A549 (cell line): ENCODE results near the gene PIGV. TPM values are rescaled to one million over a fixed set of nuclear protein-coding genes. Genes with fewer than 3 reads are reported as not detected.

Experiments
- polyA plus RNA-seq, 4 experiments: library from polyadenylated mRNA; depleted of rRNA in 3 of 4; stranded (reverse); fragments of >200 nt; fragmentation: RNase III in 1 of 4; extraction: RNeasy Plus Mini Kit Qiagen cat#74134 plus additional on column Dnase treatment in 1 of 4; gene quantifications; 2 replicates in 3 of 4; 3 replicates in 1 of 4; pipeline ENCODE4 v1.2.3, GENCODE V29; 2011 to 2017
- small RNA-seq, 6 experiments: library from RNA; depleted of rRNA; stranded (forward); fragments of <200 nt; gene quantifications; one replicate each; pipeline ENCODE3, GENCODE V24; 2012

PIGV gene
- polyA plus RNA-seq, 2 of the 4 experiments (the other 2 are of a cell fraction) = 7.0 to 16.2 TPM

Small RNA genes within 50 kb of the gene (small RNA-seq; reads per million reads assigned to genes)
- gene RN7SL165P = 0 reads per million in 6 experiments

Other genes with a start within 250 kb of the PIGV start
- gene ARID1A, start 91.9 kb upstream of the PIGV start, polyA plus RNA-seq (2011; rRNA removed) = 17.4 and 23.9 TPM in 2 replicates
- 21.4 to 24.1 TPM (median 22.4 TPM) in 3 replicates for gene ARID1A, start 91.9 kb upstream of the PIGV start, polyA plus RNA-seq (2017; fragmentation: RNase III; extraction: RNeasy Plus Mini Kit Qiagen cat#74134 plus additional on column Dnase treatment)
- 20.0 and 27.0 TPM in 2 replicates for gene ZDHHC18, start 38.7 kb downstream of the PIGV start, polyA plus RNA-seq (2011; rRNA removed)
- gene ZDHHC18, start 38.7 kb downstream of the PIGV start, polyA plus RNA-seq (2017; fragmentation: RNase III; extraction: RNeasy Plus Mini Kit Qiagen cat#74134 plus additional on column Dnase treatment) = 15.0 to 16.2 TPM (median 15.7 TPM) in 3 replicates
- gene SFN, start 75.2 kb downstream of the PIGV start, polyA plus RNA-seq (2011; rRNA removed) = 31.0 and 39.8 TPM in 2 replicates
- 114 to 150 TPM (median 141 TPM) in 3 replicates for gene SFN, start 75.2 kb downstream of the PIGV start, polyA plus RNA-seq (2017; fragmentation: RNase III; extraction: RNeasy Plus Mini Kit Qiagen cat#74134 plus additional on column Dnase treatment)
- 18.1 and 23.6 TPM in 2 replicates for gene GPN2, start 102.3 kb downstream of the PIGV start, polyA plus RNA-seq (2011; rRNA removed)
- 16.9 to 18.3 TPM (median 18.1 TPM) in 3 replicates for gene GPN2, start 102.3 kb downstream of the PIGV start, polyA plus RNA-seq (2017; fragmentation: RNase III; extraction: RNeasy Plus Mini Kit Qiagen cat#74134 plus additional on column Dnase treatment)
- gene GPATCH3, start 112.5 kb downstream of the PIGV start, polyA plus RNA-seq (2011; rRNA removed) = 4.9 and 5.4 TPM in 2 replicates
- 7.0 to 8.7 TPM (median 8.3 TPM) in 3 replicates for gene GPATCH3, start 112.5 kb downstream of the PIGV start, polyA plus RNA-seq (2017; fragmentation: RNase III; extraction: RNeasy Plus Mini Kit Qiagen cat#74134 plus additional on column Dnase treatment)
- not detected in 2 replicates for gene NR0B2, start 126.0 kb downstream of the PIGV start, polyA plus RNA-seq (2011; rRNA removed)
- gene NR0B2, start 126.0 kb downstream of the PIGV start, polyA plus RNA-seq (2017; fragmentation: RNase III; extraction: RNeasy Plus Mini Kit Qiagen cat#74134 plus additional on column Dnase treatment) = not detected in 3 replicates
- 54.8 and 79.0 TPM in 2 replicates for gene NUDC, start 133.8 kb downstream of the PIGV start, polyA plus RNA-seq (2011; rRNA removed)
- gene NUDC, start 133.8 kb downstream of the PIGV start, polyA plus RNA-seq (2017; fragmentation: RNase III; extraction: RNeasy Plus Mini Kit Qiagen cat#74134 plus additional on column Dnase treatment) = 133 to 150 TPM (median 134 TPM) in 3 replicates
- gene KDF1, start 172.5 kb downstream of the PIGV start, polyA plus RNA-seq (2011; rRNA removed) = not detected in 2 replicates
- gene KDF1, start 172.5 kb downstream of the PIGV start, polyA plus RNA-seq (2017; fragmentation: RNase III; extraction: RNeasy Plus Mini Kit Qiagen cat#74134 plus additional on column Dnase treatment) = not detected in 3 replicates
- gene TRNP1, start 205.7 kb downstream of the PIGV start, polyA plus RNA-seq (2011; rRNA removed) = 113 and 134 TPM in 2 replicates
- gene TRNP1, start 205.7 kb downstream of the PIGV start, polyA plus RNA-seq (2017; fragmentation: RNase III; extraction: RNeasy Plus Mini Kit Qiagen cat#74134 plus additional on column Dnase treatment) = 68.5 to 86.3 TPM (median 73.9 TPM) in 3 replicates
- 0.27 and 0.36 TPM in 2 replicates for gene TENT5B, start 224.9 kb downstream of the PIGV start, polyA plus RNA-seq (2011; rRNA removed)
- 0.98 to 1.2 TPM (median 1.0 TPM) in 3 replicates for gene TENT5B, start 224.9 kb downstream of the PIGV start, polyA plus RNA-seq (2017; fragmentation: RNase III; extraction: RNeasy Plus Mini Kit Qiagen cat#74134 plus additional on column Dnase treatment)